ENCODE results near the gene BCAS4. TPM values are rescaled to one million over a fixed set of nuclear protein-coding genes. Genes with fewer than 3 reads are reported as not detected.

Gene BCAS4
- total RNA-seq, 1 experiment from 2014 or later, result 34.8 TPM

DNA sequence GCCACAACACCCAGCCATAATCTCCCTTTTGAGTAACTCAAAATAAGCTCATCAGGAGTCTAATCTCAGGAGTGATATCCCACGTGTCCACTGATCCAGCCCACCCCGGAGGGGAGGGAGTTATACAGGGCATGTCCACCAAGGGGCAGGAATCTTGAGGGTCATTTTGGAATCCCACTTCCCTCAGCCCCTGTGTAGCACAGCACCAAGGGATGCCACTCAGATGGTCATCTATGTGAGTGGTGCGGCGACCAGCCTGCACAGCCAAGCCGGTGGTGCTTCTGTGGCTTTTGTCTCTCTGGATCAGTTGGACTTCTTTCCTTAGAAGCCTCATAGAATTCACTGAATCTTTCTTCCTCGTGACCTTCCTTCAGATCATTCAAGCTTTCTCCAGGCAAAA, 11.0 kb upstream of the BCAS4 start:
- no peaks in the 10 kb centered on the region for H3K27me3 ChIP-seq (ENCODE audit: control insufficient read depth, insufficient read depth, low read length)
- no peak overlapping the region for H3K4me3 ChIP-seq (ENCODE audit: low read depth in 2 of 2, low read length in 2 of 2)
- in situ Hi-C loops (cut with HindIII; ENCODE audit: low pct_unique_long_range_greater_than_20kb, low sequenced_read_pairs) (no loop called here), intact Hi-C loops (cut with micrococcal nuclease; ENCODE audit: unreplicated experiment) (no loop called here)
- H3K36me3 ChIP-seq (ENCODE audit: control insufficient read depth, insufficient read depth, low read length), result no peaks in the 10 kb centered on the region
- peaks cover 16% of the 10 kb centered on the region for H3K4me1 ChIP-seq (ENCODE audit: control insufficient read depth, insufficient read depth, low read length)
- no TSS peak for BruUV-seq (replicated peaks)
- DNase-seq (ENCODE audit: low read depth, low spot score), result no peak
- H3K9me3 ChIP-seq (ENCODE audit: control insufficient read depth, insufficient read depth, low read depth, low read length), result no peaks in the 10 kb centered on the region
- H3K27ac ChIP-seq (ENCODE audit: low read length), result peak overlapping the region; percentile 62
- POLR2A ChIA-PET, result no interaction called here
- TF ChIP-seq SIN3A (IDR thresholded peaks at IDR 0.05; ENCODE audit: borderline replicate concordance, insufficient read depth, low read depth, low read length), result no peak
- TF ChIP-seq, protein P1, sequence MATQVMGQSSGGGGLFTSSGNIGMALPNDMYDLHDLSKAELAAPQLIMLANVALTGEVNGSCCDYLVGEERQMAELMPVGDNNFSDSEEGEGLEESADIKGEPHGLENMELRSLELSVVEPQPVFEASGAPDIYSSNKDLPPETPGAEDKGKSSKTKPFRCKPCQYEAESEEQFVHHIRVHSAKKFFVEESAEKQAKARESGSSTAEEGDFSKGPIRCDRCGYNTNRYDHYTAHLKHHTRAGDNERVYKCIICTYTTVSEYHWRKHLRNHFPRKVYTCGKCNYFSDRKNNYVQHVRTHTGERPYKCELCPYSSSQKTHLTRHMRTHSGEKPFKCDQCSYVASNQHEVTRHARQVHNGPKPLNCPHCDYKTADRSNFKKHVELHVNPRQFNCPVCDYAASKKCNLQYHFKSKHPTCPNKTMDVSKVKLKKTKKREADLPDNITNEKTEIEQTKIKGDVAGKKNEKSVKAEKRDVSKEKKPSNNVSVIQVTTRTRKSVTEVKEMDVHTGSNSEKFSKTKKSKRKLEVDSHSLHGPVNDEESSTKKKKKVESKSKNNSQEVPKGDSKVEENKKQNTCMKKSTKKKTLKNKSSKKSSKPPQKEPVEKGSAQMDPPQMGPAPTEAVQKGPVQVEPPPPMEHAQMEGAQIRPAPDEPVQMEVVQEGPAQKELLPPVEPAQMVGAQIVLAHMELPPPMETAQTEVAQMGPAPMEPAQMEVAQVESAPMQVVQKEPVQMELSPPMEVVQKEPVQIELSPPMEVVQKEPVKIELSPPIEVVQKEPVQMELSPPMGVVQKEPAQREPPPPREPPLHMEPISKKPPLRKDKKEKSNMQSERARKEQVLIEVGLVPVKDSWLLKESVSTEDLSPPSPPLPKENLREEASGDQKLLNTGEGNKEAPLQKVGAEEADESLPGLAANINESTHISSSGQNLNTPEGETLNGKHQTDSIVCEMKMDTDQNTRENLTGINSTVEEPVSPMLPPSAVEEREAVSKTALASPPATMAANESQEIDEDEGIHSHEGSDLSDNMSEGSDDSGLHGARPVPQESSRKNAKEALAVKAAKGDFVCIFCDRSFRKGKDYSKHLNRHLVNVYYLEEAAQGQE (IDR thresholded peaks at IDR 0.05; ENCODE audit: insufficient read depth in 1 of 2, low read depth in 2 of 2, low read length in 1 of 2), result no peak
- TF ChIP-seq CTCF (IDR thresholded peaks at IDR 0.05), result no peak
- no peak for TF ChIP-seq TCF7L2 (IDR thresholded peaks at IDR 0.05; ENCODE audit: low read depth, low read length)
- no peak for TF ChIP-seq POLR2AphosphoS5 (IDR thresholded peaks at IDR 0.05; ENCODE audit: low read depth, low read length)
- no peak for ATAC-seq
- CTCF ChIA-PET, result interaction anchor here (0.5 kb wide), 1 partner anchor 605 kb away, joined by 4 read pairs; no protein-coding TSS in a partner anchor

GRCh38 chr20:50784464-50784863, 10.4 kb upstream of the BCAS4 start:
- ATAC-seq (no peak), DNase-seq (ENCODE audit: low read depth, low spot score) (no peak)
- Histone ChIP-seq H3K27me3 (ENCODE audit: control insufficient read depth, insufficient read depth, low read length) (no peaks in the 10 kb centered on the region), H3K36me3 (ENCODE audit: control insufficient read depth, insufficient read depth, low read length) (no peaks in the 10 kb centered on the region), H3K9me3 (ENCODE audit: control insufficient read depth, insufficient read depth, low read depth, low read length) (no peaks in the 10 kb centered on the region), H3K27ac (ENCODE audit: low read length) (peak overlapping the region; percentile 62; the same call in 1 of the 2 replicates), H3K4me3 (ENCODE audit: low read depth in 2 of 2, low read length in 2 of 2) (no peak overlapping the region), H3K4me1 (ENCODE audit: control insufficient read depth, insufficient read depth, low read length) (peaks cover 17% of the 10 kb centered on the region)
- ChIA-PET CTCF (no interaction called here), POLR2A (no interaction called here)
- intact Hi-C loops (cut with micrococcal nuclease; ENCODE audit: unreplicated experiment), result no loop called here
- TF ChIP-seq, protein P1 (IDR thresholded peaks at IDR 0.05; ENCODE audit: insufficient read depth in 1 of 2, low read depth in 2 of 2, low read length in 1 of 2), result no peak
- TF ChIP-seq POLR2AphosphoS5 (IDR thresholded peaks at IDR 0.05; ENCODE audit: low read depth, low read length) (no peak), CTCF (IDR thresholded peaks at IDR 0.05) (no peak), SIN3A (IDR thresholded peaks at IDR 0.05; ENCODE audit: borderline replicate concordance, insufficient read depth, low read depth, low read length) (no peak), TCF7L2 (IDR thresholded peaks at IDR 0.05; ENCODE audit: low read depth, low read length) (no peak)
- no TSS peak for BruUV-seq (replicated peaks)
- in situ Hi-C loops (cut with HindIII; ENCODE audit: low pct_unique_long_range_greater_than_20kb, low sequenced_read_pairs), result no loop called here

Data from Panc1 (cell line).